ENCODE measurements around the gene KLF13.

Gene KLF13

DNA sequence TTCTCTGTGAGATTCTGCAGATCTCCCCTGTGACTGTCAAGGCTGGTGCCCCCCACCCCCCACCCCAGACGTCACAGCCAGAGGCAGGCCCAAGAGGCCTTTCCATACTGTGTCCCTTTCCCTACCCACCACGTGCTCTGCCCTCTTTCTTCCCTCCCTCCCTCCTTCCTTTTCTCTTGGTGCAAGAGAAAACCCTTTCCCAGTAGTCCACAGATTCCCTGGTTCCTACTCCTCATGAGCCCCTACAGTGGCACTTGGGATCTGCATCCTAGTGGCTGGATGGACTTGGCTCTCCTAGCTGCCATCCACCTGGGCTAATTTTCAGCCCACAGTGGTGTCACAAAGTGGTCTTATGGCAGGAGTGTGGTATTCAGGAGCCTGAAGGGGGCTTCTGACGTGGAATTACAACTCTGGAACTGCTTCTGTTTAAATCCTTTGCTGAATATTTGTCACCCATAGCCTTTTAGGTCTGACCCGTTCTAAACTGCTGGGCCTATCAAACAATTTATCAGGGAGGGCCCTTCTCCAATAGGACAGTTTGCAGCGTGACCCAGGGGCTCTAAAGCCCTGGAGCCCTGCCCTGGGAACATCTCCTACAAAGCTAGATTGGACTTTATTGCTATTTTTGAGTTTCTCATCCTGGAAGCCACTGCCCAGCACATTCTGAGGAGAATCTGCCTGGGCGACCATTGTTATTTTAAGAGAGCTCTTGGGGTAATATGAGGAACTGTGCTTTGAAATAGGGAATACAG, 35.3 kb downstream of the KLF13 start:
- no peak for DNase-seq (ENCODE audit: low read depth in 1 of 2, low spot score in 1 of 2)

DNA sequence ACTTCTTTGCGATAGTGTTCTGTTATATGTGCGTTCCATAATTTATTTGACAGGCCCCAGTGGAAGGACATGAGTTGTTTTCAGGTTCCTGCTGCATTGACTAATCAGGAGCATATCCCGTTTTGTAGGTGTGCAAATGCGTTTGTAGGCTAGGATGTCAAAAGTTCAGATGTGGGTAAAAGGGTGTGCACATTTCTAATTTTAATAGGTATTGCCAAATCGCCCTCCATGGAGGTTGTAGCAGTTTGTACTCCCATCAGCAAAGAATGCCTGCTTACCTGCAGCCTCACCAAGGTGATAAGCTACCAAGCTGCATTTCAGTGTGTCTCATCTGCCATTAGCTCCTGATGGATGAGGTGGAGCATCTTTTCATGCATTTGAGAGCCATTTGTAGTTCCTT, 36.3 kb downstream of the KLF13 start:
- no peak for DNase-seq (ENCODE audit: low read depth in 1 of 2, low spot score in 1 of 2)

DNA sequence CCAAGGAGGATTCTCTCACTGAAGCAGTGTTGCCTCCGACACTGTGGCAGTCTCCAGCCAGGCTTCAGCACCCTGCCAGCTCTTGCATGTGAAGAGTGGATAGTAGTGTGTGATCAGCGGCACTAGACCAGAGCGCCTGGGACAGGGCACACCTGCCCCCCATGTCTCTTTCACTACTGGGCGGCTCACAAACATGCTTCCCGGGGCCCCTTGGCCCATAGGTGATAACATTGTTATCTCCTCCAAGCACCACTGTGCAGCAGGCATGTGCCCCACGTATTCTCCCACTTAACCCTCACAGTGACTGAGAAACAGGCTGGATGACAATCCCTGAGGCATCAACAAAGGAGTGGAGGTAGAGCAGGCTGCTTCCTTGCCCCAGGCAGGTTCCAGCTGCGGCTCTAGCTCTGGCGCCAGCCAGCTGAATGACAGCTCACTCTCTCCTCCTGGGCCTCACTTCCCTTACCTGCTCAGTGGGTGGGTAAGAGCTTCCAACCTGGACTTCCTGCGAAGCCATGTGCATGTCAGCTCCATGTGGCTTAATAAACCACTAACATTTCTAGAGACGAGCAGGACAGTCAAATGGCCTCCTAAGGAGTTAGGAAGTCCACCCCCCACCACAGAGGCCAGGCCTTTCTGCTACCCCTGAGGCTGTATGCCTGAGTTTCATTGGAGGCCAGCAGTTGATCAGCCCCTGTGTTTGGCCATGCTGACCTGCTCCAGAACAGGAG, 37.8 kb downstream of the KLF13 start:
- no peak for DNase-seq (ENCODE audit: low read depth in 1 of 2, low spot score in 1 of 2)

DNA sequence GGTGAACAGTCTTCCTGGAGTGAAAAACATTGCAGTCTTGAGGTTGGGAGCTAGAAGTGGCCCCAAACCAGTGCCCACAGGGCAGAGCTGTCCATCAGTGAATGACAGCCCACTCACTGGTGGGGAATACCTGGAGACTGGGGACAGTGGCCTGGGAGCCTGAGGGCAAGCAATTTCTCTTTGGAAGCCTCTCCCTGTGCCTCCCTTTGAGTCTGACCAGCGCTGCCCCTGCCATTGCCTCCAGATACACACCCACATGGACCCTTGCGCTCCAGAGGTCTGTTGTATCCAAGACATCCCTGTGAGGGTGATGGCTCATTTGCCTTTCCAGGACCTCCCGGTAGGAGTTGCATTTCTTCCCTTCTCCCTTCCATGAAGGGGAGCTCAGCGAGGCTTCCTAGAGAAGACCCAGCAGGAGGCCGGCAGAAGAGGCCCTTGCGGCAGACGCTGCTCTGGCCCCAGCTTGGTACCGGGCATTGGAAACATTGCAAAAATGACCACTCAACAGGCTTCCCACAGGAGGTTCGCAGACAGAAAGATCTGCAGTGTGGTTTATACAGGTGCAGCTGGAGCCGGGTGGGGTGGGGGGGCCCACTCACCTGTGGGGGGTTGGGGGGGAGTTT, 38.5 kb downstream of the KLF13 start:
- no peak for DNase-seq (ENCODE audit: low read depth in 1 of 2, low spot score in 1 of 2)

DNA sequence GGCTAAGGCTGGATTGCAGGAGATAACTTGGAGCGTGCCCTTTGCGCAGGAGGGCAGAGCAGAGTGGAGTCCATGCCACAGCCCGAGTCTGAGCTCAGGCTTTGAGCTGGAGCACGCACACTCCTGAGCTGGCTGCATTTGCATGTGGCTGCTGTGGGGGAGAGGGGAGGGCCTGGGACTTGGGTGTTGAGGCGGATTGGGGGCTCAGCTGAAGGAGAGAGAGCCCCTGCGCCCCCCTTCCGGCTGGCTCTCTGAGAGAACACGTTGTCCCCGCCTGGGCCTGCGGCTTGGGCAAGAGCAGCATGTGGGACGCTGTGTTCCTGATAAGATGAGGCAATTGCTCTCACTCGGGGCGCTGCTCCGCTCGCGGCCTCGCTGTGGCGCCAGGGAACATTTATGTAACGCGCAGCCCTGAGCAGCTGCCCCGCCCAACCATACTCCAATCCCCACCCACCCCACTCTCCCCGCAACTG, 39.1 kb downstream of the KLF13 start:
- peak; percentile 56 to 74 for DNase-seq (ENCODE audit: low read depth in 1 of 2, low spot score in 1 of 2)

DNA sequence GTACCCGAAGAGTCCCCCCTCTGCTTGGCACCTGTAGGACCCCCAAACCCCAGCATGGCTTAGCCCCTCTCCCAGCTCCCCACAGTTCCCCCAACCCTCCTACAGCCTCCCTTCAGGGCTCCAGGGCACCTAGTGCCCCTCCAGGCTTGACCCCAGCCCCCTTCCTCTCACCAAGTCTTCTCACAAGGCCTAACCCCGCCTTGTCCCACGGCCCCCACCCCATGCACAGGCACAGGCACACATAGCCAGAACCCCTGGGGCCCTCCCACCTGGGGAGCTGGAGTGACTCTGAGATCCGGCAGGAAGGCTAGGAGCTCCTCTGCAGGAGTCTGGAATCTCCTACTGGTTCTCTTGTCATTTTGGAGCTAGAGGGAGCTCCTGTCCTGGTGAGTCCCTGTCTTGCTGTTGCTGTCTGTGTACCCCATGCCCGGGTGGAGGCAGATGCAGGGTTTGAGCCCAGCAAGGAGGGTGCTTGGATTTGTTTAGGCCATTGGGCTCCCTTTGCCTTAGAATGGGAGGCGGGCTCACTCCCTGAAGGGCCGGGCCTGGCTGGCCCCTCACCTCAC, 39.6 kb downstream of the KLF13 start:
- DNase-seq (ENCODE audit: low read depth in 1 of 2, low spot score in 1 of 2), result no peak

DNA sequence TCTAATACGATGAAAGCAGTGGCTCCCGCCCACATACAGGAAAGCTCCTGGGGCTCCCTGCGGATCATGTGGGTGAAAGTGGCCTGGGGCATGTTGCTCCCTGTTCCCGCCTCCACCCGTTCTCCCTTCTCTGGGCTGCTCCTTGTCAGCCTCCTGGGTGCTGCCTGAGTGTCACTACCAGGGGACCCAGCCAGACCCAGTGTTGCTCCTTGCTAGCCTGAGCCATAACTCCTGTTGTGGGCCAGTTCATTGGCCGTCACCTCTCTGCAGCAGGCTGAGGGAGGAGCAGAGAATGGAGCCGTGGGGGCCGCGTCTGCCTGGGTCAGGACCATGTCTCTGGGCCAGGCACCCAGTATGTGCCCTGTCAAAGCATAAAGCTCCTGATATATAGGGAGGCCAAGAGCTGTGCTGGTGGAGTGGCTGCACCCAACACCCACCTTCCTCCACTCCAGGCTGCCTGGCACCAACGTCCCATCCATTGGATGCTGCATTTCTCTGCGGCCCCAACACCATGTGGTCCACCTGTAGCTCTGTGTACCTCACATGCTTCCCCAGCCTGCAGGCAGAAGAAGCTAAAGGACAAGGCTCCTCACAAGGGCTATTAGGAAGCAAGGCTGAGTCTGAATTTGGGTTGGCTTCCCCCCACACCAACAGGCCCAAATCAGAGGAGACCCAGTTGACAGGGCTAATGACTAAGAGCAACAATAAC, 40.5 kb downstream of the KLF13 start:
- DNase-seq (ENCODE audit: low read depth in 1 of 2, low spot score in 1 of 2), result no peak

DNA sequence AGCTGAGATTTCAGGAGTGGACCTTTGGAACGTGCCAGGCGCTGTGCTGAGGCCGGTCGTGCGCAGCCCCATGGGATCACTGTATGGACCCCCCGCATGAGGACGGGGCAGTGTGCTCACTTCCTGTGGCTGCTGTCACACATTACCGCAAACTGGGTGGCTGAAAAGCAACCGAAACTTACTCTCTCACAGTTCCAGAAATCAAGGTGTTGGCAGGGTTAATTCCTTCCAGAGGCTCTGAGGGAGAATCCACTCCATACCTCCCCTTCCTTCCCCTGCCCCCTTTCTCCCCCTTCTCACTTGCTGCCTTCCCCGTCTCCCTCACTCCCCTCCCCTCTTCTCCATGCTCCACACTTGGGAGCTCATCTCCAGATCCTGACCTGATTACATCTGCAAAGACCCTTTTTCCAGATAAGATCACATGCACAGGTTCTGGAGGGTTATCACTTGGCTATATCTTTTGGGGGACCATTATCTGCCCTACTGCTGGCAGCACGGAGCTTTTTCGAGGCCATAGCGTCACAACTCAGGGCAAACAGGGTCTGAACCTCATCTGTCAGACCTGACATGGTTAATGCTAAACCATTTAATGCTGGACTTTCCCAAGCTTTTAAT, 41.2 kb downstream of the KLF13 start:
- no peak for DNase-seq (ENCODE audit: low read depth in 1 of 2, low spot score in 1 of 2)

DNA sequence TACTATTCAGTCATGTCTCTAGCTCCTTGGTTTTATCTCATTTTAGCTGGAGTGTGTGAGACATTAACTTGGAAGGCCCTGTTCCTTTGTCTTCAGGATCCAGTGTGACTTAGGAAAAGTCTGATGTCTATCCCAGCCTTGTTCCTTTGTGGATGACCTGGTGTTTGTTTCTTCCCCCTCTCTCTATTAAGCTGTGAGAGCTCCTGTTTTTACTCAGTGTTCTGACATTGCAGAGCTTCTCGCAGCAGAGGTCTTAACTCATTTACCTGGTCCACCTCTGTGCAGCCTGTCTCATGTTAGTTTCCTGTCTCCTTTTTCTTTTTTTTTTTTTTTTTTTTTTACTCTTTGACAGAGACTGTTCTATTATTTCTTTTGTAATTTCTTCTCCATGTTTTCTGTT, 43.1 kb downstream of the KLF13 start:
- no peak for DNase-seq (ENCODE audit: low read depth in 1 of 2, low spot score in 1 of 2)

DNA sequence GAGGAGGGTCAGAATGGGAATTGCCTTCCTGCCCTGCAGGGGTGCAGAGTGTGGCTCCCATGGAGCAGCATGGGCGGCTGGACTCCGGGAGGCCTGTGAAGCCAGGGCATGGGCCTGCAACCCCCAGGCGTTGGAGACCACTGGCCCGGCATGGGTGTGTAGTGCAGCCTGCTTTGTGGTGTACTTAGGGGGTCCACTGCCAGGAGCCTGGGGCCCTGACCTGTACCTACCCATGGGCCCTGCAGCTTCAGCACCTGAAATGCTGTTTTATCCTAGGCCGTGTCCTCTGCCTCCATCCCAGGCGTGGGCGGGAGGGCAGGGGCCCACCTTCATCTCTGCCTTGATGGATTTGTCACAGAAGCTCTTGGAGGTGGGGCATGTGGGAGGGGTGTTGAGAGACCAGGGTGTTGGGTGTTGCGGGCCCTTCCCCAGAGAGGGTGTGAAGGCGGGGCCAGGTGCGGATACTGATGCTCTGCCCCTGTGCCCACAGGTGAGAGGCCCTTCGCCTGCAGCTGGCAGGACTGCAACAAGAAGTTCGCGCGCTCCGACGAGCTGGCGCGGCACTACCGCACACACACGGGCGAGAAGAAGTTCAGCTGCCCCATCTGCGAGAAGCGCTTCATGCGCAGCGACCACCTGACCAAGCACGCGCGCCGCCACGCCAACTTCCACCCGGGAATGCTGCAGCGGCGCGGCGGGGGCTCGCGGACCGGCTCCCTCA, 45.0 kb downstream of the KLF13 start:
- DNase-seq (ENCODE audit: low read depth in 1 of 2, low spot score in 1 of 2), result no peak

DNA sequence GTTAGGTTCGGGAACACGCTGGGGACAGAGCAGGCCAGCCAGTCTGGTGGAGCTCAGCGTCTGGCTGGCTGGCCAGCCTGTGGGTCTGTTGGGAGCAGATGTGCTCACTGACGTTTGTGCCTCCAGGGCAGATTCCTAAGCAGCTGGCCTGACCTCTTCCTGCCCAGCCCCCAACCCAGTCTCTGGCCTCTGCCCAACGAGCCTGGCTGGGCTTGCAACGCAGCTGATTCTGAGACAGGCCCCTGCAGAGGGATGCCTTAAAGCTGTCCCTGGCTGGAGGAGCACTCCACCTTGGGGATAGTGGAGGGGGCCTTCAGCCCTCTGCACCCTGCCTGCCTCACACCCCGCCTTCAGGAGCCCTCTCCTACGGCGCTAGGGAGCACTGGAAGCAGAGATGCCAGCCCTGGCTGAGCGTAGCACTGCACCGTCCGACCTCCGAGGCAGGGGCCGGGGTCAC, 46.0 kb downstream of the KLF13 start:
- DNase-seq (ENCODE audit: low read depth in 1 of 2, low spot score in 1 of 2), result no peak

DNA sequence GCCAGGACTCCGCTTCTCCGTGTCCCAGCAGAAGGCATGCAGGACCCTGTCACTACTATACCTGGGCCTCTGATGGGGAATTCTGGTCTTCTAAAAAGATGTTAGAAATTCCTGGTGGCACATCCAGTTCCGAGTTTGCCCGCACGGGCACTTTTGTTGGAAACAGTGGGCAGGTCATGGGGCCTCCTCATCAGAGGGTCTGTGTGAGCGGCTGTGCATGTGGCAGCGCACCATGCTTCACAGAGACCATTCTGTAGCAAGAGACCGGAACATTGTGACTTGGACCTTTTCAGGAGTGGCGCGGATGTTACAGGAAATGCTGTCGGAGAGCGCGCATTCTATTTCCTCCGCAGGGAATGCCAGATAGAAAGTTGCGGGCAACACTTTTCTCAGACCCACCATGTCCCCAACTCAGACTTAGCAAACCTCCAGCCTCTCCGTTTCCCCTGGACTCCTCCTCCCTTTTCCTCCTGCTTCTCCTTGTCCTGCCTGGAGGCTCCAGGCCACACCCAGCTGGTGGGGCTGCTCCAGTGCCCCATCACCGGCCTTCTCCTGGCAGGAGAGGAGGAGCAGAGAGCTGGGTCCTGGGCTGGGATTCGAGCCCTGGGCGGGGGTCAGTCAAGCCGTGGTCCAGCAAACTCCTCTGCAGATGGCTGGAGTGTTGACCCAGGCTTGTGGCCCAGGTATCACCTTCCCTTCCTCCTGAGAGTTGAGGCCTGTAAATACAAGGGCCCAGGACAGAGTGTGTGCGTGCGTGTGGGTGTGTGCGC, 46.6 kb downstream of the KLF13 start:
- DNase-seq (ENCODE audit: low read depth in 1 of 2, low spot score in 1 of 2), result no peak

DNA sequence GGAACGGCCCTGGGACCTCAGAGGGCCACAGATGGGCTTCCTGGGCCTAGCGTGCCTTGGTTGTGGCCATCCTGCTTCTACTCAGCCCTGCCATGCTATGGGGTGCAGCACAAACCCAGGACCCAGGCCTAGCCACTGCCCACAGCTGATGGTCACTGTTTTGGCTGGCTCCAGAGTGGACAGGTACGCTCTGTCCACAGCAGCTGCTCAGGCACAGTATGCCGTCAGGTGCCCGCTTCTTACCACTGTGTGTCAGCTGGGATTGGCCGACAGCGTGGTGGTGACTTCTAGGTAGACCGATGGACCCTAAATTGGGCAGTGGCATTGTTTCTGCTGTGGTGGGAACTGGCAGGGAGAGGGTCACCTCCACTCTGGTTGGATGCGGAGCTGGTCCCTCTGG, 47.3 kb downstream of the KLF13 start:
- no peak for DNase-seq (ENCODE audit: low read depth in 1 of 2, low spot score in 1 of 2)

DNA sequence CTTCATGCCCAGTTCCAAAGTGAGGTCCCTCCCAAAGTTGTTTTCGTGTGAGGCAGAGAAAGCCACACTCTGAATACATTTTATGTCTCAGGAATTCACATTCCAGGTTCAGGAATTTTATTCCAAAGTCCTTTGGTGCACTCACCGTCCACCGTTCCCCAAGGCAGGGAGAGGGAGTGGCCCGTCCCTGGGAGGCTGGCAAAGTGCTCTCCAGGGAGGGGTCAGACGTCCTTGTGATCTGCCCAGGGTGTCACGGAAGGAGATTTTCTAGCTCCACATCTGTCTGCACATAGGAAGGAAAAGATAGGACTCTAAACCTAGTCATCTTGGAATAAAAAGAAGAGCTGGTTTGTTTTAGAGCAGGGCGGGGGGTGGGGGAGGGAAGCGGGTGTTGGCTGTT, 47.9 kb downstream of the KLF13 start:
- no peak for DNase-seq (ENCODE audit: low read depth in 1 of 2, low spot score in 1 of 2)

DNA sequence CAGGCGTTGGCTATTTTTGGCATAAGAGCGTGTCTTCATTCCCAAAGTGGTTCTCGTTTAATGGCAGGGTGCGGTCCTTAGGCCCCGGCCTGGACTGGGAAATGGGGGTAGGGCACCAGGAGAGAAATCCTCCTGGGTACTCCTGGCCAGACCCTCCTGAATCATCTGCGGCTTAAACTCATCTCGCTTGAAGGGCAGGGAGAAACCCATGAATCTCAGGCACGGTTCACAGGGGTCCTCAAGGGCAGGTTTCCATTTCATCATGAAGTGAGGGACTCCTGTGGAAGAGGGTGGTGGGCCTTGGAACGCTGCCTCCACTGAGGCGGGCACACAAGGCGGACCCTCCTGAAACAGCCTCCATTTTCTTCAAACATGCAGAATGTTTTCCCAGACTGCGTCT, 48.4 kb downstream of the KLF13 start:
- DNase-seq (ENCODE audit: low read depth in 1 of 2, low spot score in 1 of 2), result no peak

DNA sequence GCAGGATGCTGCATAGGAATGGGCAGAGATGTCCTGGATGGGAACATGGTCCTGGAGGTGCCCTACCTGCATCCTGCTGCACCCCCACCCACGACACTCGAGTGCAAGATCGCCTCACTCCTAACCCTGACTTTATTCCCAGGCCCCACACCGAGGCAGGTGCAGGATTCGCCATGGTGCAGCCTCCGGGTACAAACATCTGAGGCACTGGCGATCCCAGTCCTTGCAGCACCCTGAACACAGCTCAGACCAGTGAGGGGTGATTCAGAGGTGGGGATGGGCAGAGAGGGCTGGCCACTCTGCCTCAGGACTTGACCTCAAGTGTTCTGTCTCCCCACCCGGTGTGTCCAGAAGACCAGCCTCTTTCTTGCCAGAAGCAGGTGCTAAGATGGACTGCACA, 49.1 kb downstream of the KLF13 start:
- DNase-seq (ENCODE audit: low read depth in 1 of 2, low spot score in 1 of 2), result no peak

DNA sequence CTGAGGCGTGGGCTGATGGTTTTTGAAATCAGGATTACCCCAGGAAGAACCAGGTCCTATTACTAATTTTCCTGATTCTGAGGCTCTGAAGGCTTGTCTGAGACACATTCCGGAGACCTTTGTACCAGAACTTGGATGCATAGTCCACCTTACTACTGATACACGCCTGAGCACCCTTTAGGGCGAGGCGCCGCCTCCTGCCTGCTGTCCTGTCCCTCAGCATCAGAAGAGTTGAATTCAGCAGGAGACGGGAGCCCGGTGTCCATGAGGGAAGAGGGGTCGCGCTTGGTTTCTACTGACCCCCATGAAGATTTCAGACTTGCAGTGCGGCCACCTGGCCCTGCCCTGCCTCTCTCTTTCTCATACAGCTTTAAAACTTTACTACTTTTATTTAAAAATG, 49.9 kb downstream of the KLF13 start:
- no peak for DNase-seq (ENCODE audit: low read depth in 1 of 2, low spot score in 1 of 2)

DNA sequence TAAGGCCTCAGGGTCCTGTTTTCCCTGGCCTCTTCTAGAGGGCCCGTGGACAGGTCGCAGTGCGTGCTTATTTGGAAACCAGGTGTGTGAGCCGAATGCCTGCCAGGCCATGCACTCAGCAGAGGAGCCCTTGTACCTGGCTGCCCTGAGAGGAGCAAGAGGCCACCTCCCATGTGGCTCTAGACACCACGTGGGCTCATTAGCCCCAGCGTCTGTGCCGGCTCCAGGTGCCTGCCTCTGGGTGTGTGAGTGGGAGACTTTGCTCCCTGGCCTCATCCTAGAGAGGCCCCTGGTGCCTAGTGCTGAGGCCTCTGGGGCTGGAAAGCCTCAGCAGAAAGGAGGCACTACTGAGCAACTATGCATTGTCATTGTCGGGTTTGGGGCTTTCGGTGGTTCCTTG, 50.4 kb downstream of the KLF13 start:
- DNase-seq (ENCODE audit: low read depth in 1 of 2, low spot score in 1 of 2), result no peak

DNA sequence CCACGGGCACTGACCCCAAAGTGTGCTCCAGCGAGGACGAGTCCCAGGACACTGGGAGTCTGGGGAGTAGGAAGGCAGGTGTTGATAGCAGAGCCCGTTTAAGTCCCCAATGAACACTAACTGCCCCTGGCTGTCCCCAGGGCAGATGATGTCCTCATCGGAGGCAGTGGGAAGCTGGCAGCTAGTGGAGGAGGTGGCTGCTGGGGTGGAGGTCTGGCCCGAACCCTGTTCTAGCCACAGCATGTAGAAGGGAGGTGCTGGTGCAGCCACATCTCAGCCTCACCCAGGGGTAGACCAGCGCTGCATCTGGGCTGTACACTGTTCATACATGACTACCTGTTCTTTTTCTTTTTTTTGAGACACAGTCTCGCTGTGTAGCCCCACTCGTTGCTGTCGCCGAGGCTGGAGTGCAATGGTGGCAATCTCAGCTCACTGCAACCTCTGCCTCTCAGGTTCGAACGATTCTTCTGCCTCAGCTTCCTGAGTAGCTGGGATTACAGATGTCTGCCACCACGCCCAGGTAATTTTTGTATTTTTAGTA, 51.8 kb downstream of the KLF13 start:
- DNase-seq (ENCODE audit: low read depth in 1 of 2, low spot score in 1 of 2), result no peak
